Activated naive CD4-positive, alpha-beta T cell treated with anti-CD3 and anti-CD28 coated beads, Interleukin-2, amount 50 U/mL, for 72 hours (primary cell): ENCODE measurements around the gene ZBTB40. TPM values are rescaled to one million over a fixed set of nuclear protein-coding genes. Genes with fewer than 3 reads are reported as not detected.

Experiments
- ATAC-seq, 2 donors: fragments of 150-1000 bp; cut with Tn5 transposase; 2 replicates each; pipeline ENCODE4 v1.10.0; 2021; ENCODE audit warnings: mild to moderate bottlenecking in 2 of 2, moderate library complexity in 2 of 2
- DNase-seq, 2 donors: peaks; one replicate each; pipeline ENCODE4 v3.0.0; 2021 to 2022; ENCODE audit warnings: low spot score in 2 of 2
- H3K27ac Mint-ChIP-seq, 2 donors: one replicate each; pipeline ENCODE4 v1.8.0; 2022; ENCODE audit warnings: mild to moderate bottlenecking in 2 of 2, mixed read lengths in 2 of 2
- H3K36me3 Mint-ChIP-seq, 2 donors: one replicate each; pipeline ENCODE4 v1.8.0; 2022; ENCODE audit warnings: mixed read lengths in 2 of 2
- H3K9me3 Mint-ChIP-seq, 2 donors: one replicate each; pipeline ENCODE4 v1.8.0; 2022; ENCODE audit warnings: mixed read lengths in 2 of 2
- total RNA-seq, 2 donors: library from RNA; stranded (reverse); gene quantifications; one replicate each; pipeline ENCODE4 v1.2.3, GENCODE V29; 2022

Gene ZBTB40, protein sequence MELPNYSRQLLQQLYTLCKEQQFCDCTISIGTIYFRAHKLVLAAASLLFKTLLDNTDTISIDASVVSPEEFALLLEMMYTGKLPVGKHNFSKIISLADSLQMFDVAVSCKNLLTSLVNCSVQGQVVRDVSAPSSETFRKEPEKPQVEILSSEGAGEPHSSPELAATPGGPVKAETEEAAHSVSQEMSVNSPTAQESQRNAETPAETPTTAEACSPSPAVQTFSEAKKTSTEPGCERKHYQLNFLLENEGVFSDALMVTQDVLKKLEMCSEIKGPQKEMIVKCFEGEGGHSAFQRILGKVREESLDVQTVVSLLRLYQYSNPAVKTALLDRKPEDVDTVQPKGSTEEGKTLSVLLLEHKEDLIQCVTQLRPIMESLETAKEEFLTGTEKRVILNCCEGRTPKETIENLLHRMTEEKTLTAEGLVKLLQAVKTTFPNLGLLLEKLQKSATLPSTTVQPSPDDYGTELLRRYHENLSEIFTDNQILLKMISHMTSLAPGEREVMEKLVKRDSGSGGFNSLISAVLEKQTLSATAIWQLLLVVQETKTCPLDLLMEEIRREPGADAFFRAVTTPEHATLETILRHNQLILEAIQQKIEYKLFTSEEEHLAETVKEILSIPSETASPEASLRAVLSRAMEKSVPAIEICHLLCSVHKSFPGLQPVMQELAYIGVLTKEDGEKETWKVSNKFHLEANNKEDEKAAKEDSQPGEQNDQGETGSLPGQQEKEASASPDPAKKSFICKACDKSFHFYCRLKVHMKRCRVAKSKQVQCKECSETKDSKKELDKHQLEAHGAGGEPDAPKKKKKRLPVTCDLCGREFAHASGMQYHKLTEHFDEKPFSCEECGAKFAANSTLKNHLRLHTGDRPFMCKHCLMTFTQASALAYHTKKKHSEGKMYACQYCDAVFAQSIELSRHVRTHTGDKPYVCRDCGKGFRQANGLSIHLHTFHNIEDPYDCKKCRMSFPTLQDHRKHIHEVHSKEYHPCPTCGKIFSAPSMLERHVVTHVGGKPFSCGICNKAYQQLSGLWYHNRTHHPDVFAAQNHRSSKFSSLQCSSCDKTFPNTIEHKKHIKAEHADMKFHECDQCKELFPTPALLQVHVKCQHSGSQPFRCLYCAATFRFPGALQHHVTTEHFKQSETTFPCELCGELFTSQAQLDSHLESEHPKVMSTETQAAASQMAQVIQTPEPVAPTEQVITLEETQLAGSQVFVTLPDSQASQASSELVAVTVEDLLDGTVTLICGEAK
- 10 to 100 TPM; 15.9 to 16.3 TPM for total RNA-seq

DNA sequence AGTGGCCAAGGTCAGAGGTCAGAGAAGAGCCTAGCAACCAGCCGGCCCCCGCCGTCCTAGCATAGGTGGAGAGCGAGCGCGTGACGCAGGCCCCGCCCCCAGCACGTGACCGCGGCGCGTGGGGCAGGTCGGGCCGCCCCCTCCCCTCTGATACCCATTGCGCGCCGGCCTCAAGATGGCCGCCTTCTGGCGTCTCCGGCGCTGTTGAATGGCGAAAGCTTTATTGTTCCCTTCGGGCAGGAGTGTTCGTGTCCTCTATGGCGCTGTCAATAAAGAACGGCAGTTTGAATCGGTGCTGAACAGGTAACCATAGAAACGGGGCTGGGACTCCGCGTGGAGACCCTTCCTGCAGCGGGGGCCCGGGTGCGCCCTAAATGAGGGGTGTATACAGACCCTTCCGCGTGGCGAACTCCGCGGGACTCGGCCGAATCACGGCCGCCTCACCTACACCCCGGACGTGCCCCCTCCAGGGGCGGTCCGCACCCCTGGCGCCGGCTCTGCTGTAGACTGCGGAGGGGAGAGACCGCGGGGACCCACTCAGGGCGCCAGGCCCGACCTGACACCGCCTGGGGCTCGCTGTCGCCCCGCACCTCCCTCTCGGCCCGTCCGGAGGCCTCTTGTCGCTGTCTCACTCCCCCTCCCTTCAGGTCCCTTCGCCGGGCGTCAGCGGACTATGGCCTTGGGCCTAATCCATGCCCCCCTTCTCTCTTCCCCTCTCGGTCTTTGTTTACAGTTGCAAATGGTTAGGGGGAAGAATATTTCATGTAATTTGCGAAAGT lies at the start of gene ZBTB40:
Gene ZBTB40 (plus strand): TSS at position 150 of the 779 bp plus-strand sequence. CDS start 38,098 bp downstream, outside the sequence.
- peak; percentile 93 to 95 for DNase-seq
- ATAC-seq = peak; percentile 95 to 100
- Mint-ChIP-seq H3K36me3 (peaks cover 7 to 13% of the 10 kb centered on the region in 2 donors), H3K27ac (peak within 1 kb of the TSS; percentile 90 to 97), H3K9me3 (peaks cover 0 to 6% of the 10 kb centered on the region in 2 donors)

DNA sequence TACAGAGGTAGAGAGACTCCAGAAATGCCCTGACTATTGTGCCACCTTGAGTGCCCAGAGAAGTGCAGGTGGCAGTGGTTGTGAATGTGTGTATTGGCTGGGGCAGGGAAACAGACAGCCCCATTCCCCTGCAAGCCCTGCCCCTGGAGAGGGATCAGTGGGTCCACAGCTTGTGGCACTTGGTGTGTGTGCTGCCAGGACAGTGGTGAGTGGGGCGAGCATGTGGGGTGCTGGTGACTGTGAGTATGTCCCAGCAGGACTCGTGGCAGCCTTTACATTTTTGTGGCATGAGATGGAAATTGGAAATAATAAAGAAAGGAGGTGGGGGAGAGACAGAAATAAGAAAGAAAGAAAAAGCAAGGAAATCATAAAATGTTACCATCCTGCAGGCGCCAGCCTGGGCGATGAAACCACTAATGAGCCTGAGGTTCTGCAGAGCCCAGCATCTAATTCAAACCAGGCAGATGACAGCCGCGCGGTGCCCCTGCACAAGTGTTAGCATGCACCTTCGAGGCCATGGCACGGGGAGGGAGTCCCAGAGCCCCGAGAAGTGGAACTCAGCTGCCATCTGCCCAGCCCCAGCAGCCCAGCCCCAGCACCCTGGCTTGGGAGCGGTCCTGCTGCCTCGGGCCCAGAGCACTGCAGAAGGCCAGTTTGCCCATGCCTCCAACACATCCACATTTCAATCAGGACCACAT lies 49.1 kb upstream of the ZBTB40 start:
- Mint-ChIP-seq H3K9me3 (no peaks in the 10 kb centered on the region), H3K27ac (no peak overlapping the region), H3K36me3 (no peaks in the 10 kb centered on the region)
- no peak for ATAC-seq
- no peak for DNase-seq

DNA sequence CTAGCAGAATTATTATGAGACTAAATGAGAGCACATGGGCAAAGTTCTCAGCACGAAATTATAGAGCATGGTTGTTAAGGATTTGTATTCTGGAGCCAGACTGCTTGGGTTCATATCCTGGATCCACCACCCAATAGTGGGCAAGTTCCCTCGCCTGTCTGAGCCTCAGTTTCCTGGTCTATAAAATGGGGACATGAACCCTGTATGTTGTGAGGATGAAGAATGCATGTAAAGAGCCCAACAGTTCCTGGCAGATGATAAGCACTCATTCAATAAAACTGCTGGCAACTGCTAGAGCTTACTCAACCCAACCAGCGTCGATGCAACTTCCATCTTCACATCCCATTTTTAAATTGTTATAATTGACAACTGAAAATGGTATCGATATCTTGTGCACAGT lies 47.2 kb upstream of the ZBTB40 start:
- DNase-seq (no peak), ATAC-seq (no peak)
- no peaks in the 10 kb centered on the region for H3K9me3 Mint-ChIP-seq

DNA sequence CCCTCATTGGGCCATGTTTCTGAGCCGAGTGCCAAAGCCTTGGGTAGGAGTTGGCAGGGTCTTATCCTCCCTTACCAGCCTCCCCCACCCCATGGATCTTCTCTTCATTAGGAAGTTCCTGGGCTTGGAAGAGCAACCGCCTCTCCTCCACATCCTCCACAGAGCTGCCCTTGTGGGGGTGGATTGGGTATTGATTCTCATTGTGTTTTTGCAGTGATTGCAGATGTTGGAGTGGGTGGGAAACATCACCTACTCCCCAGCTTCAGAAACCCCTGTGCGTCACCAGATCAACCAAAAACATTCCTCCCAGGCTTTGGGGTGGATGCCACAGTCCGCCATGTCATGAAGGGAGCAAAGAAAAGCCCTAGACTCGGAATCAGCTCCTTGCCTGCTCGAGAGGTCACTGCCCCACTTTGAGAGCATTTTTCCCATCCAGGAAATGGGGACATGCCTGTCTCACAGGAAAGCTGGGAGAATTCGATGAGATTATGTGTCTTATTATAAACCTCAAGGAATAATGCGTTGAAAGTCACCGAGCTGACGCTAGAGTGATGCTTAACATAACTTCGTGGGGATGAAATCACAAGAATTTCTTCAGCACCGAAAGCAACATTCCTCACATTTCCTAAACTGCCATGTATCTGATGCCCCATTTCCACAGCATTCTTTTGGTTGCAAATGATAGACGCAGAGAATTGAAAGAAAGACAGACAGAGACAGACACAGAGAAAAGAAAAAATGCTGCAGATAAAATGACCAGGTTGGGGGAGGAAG lies 44.7 kb upstream of the ZBTB40 start:
- Mint-ChIP-seq H3K36me3 (no peaks in the 10 kb centered on the region), H3K9me3 (no peaks in the 10 kb centered on the region), H3K27ac (no peak overlapping the region)
- DNase-seq (no peak), ATAC-seq (no peak)

More for the DNA sequence above, 47.2 kb upstream of the ZBTB40 start:
- Mint-ChIP-seq H3K36me3 (no peaks in the 10 kb centered on the region), H3K27ac (no peak overlapping the region)

DNA sequence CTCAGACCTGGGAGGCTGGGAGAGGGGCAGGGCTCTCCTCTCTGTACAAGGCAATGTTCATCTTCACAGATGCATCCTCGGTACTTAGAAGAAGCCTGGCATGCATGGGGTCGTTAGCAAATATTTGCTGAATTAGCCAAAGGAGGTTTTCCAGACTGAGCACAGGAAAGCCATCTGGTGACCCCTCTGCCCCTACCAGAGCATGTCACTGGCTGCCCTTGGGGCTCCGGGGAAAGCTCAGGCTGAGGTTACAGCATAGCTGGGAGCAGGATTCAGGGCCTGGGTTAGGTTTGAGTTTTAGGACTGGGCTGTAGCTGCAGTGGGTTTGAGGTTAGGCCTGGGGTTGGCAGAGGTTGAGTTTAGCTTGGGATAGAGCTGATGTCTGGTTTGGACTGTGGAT lies 43.4 kb upstream of the ZBTB40 start:
- no peak for ATAC-seq
- H3K27ac Mint-ChIP-seq = no peak overlapping the region
- no peak for DNase-seq
- H3K36me3 Mint-ChIP-seq = no peaks in the 10 kb centered on the region
- H3K9me3 Mint-ChIP-seq = no peaks in the 10 kb centered on the region

DNA sequence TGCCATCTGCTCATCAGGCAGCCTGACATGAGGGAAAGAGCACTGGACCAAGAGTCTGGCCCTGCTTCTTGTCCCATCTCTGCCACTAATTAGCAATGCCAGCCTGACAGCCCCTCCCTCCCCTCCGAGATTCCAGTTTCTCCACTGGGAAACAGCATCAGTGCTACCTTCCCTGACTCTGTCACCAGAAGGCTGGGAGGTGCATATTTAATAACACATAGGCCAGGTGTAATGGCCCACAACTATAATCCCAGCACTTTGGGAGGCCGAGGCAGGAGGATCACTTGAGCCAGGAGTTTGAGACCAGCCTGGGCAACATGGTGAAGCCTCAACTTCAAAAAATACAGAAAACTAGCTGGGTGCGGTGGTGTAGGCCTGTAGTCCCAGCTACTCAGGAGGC lies 41.2 kb upstream of the ZBTB40 start:
- ATAC-seq = no peak
- no peak for DNase-seq
- no peaks in the 10 kb centered on the region for H3K36me3 Mint-ChIP-seq
- no peaks in the 10 kb centered on the region for H3K9me3 Mint-ChIP-seq
- H3K27ac Mint-ChIP-seq = no peak overlapping the region

DNA sequence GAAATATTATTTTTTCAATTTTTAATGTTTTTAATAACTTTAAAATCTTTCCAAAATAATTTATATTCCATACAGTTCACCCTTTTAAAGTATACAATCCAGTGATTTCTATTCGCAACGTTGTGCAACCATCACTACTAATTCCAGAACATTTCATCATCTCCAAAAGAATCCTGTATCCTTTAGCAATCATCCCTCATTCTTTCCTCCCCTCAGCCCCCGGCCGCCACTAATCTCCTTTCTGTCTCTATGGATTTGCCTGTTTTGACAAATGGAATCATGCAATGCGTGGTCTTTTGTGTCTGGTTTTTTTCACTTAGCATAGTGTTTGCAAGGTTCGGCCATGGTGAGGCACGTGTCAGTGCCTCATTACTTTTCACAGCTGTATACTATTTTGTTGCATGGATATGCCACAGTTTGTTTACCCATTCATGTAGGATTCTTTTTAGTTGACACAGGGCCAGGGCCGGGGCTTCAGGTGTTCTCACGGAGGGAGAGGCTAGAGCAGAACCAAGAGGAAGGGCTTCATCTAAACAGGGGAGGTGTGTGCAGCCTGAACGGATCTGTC lies 40.6 kb upstream of the ZBTB40 start:
- no peak overlapping the region for H3K27ac Mint-ChIP-seq
- no peak for DNase-seq
- H3K36me3 Mint-ChIP-seq = no peaks in the 10 kb centered on the region
- no peak for ATAC-seq
- no peaks in the 10 kb centered on the region for H3K9me3 Mint-ChIP-seq

DNA sequence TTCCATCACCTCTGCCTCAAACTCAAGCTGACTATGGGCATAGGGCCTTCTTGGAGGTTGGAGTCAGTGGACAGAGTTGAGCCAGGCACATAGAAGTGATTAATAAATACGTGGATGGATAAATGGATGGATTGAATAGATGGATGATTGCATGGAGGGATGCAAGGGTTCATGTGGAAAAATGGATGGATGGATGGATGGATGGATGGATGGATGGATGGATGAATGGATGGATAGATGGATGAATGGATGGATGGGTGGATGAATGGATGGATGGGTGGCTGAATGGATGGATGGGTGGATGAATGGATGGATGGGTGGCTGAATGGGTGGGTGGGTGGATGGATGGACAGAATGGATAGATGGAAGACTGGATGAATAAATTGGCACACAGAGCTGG lies 40.1 kb upstream of the ZBTB40 start:
- DNase-seq = no peak
- Mint-ChIP-seq H3K9me3 (no peaks in the 10 kb centered on the region), H3K36me3 (no peaks in the 10 kb centered on the region), H3K27ac (no peak overlapping the region)
- no peak for ATAC-seq

DNA sequence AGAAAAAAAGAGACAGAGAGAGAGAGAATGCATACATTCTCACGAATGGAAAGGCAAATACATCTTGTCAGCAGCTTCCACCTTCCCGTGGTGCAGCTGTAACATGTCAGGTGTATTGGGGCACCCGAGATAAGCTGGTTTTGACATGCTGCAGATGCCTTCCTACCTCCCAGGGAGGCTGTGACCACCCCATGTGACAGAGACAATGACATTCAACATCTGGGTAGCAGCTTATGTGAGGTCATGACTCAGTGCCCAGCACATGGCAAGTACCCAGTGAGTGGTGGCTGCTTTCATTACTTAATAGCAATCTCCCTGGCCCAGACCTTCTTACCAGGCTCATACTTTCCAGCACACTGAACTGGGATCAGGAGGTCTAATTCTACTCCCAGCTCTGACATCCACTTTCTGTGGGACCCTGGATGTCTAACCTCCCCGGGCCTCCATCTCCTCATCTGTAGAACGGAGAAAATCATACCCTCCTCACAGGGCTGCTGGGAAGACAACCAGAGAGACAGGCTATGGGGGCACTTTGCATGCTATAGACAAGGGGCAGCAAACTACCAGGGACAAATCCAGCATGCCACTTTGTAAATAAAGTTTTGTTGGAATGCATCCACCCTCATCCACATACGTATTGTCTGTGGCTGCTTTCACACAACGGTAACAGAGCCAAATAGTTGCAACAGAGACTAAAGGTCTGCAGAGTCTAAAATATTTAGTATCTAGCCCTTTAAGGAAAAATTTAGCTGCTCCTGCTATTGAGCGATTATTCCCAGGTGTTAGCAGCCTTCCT lies 38.5 kb upstream of the ZBTB40 start:
- H3K27ac Mint-ChIP-seq = no peak overlapping the region
- no peaks in the 10 kb centered on the region for H3K9me3 Mint-ChIP-seq
- DNase-seq (no peak), ATAC-seq (no peak)
- no peaks in the 10 kb centered on the region for H3K36me3 Mint-ChIP-seq

DNA sequence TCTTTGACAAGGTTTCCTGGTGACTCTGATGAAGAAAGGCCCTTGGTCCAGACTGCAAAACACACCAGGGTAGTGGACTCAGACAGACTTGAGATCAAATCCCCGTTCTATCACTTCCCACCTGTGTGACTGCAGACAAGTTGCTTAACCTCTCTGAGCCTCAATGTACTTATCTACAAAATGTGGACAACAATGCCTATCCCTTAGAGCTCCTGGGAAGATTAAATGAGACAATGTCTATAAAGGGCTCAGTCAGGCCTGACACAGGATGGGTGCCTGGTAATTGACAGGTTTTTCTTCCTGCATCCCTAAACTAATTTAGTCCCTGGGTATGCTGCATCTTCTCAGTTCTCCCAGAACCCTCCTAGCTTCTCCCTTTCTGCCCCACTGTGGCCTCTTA lies 37.9 kb upstream of the ZBTB40 start:
- DNase-seq (no peak), ATAC-seq (no peak)
- Mint-ChIP-seq H3K9me3 (no peaks in the 10 kb centered on the region), H3K36me3 (no peaks in the 10 kb centered on the region), H3K27ac (no peak overlapping the region)

DNA sequence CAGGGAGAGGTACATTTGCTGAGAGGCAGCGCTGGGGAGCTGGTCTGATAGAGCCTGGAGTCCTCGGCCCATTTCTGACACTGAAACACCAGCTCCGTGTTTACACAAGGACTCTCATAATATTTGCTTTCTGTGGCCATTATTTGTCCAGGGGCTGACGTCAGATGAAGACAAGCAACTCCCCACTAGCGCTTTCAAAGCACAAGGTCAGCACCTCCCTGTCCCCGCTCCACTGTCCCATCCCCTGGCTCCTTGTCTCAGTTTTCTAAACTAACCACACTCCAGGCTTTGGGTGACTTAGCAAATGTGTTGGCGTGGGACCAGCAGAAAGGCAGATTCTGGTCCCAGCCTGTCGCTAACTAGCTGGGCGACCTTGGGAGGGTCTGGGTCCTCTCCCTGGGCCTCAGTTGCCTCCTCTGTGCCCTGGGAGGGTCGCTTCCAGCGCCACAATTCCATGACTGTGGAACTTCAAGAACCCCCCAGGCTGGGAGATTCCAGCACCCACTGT lies 37.4 kb upstream of the ZBTB40 start:
- Mint-ChIP-seq H3K27ac (no peak overlapping the region), H3K9me3 (no peaks in the 10 kb centered on the region), H3K36me3 (no peaks in the 10 kb centered on the region)
- ATAC-seq (no peak), DNase-seq (no peak)

DNA sequence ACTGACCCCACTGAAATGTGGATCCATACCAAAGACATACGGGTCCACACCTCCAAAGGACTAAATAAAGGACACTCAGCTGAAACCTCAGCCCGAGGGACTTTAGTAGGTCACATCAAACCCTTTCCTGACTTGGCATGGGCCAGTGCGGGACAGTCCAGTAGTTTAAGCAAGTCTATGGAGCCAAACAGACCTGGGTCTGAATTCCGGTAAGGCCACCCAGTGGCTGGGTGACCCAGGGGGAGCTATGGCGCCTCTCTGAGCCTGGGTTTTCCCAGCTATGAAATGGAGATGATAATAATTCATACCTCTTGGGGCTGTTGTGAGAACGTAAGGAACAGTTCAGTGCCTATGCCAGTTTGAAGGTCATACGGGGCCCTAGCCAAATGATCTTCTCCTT lies 36.2 kb upstream of the ZBTB40 start:
- no peak for ATAC-seq
- no peaks in the 10 kb centered on the region for H3K9me3 Mint-ChIP-seq
- H3K36me3 Mint-ChIP-seq = no peaks in the 10 kb centered on the region
- H3K27ac Mint-ChIP-seq = no peak overlapping the region
- no peak for DNase-seq

DNA sequence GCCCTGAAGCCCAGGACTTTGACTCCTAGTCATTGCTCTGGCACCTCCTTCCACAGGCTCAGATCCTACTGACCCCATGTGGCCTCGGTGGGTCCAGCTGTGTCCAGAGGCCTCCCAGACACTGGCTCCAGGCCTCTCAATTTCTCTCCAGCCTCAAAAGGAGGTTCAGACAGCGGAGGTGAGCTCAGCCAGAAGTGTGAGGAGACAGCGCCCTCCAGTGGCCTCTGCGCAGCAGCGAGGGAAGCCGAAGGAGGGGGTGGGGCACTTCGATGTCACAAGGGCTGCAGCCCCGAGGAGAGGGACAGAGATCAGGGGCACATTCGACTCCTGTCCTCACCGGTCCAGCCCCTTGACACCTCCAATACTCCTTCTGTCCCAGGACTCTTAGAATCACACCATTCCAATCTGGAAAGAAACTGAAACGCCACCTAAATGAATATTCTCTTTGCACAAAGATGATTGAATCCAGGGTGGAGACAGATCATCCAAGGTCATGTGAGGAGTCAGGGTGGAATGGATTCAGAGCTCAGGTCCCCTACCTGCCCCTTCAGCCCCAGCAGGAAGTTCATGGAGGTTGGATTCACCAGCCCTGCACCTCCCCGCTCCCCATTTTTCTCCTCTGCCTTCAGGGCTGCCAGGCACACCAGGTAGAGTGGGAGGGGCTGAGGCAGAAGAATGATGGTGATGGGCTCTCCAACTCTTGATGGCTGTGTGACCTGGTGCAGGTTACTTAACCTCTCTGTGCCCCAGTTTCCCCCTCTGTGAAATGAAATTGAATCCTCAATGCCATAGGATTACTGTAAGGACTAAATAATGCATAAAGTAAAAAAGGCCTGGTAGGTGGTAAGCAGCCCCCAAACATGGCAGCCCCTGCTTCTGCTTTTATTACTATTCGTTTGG lies 34.8 kb upstream of the ZBTB40 start:
- ATAC-seq (peak; percentile 82 to 88), DNase-seq (peak; percentile 70 to 79)
- H3K27ac Mint-ChIP-seq = no peak overlapping the region
- no peaks in the 10 kb centered on the region for H3K9me3 Mint-ChIP-seq
- no peaks in the 10 kb centered on the region for H3K36me3 Mint-ChIP-seq
